ENCODE data around the gene KIF13A.
A peak's percentile ranks its signal among the peaks of the same experiment; 100 is the strongest.

Gene KIF13A

DNA sequence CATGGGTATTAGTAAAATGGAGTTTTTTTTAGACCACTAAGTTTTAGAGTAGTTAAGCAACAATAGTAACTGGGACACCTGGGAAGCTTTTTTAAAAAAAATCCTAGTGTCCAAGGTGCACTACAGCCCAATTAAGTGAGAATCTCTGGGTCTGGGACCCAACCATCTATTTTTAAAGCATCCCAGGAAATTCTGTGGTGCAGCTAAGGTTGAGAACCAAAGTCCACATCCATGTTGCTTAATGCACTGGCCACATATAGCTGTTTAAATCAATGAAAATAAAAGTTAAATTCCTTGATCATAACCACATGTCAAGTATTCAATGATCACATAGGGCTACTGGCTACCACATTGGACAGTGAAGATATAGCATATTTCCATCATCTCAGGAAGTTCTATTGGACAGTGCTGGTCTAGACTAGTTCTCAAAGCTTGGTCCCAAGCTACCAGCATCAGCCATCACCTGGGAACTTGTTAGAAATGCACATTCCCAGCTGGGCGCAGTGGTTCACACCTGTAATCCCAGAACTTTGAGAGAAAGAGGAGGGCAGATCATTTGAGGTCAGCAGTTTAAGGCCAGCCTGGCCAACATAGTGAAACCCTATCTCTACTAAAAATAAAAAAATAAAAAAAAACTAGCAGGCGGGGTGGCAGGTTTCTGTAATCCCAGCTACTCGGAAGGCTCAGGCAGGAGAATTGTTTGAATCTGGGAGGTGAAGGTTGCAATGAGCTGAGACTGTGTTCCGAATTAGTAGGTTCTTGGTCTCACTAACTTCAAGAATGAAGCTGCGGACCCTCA lies 12.7 kb downstream of the KIF13A start:
- peaks cover 0 to 21% (median 12%) of the 10 kb centered on the region in 11 experiments; a peak in 13 of 22 replicates for H3K9me3 ChIP-seq (replicated peaks in 1 of 11)
- H3K4me1 ChIP-seq, result peaks cover 12 to 29% (median 16%) of the 10 kb centered on the region in 10 experiments
- H3K27me3 ChIP-seq, result no peaks in the 10 kb centered on the region
- TF ChIP-seq Cebpa-rat (IDR thresholded peaks at IDR 0.05), result no peak
- H3K36me3 ChIP-seq, result peaks cover 0 to 40% (median 12%) of the 10 kb centered on the region in 11 experiments; a peak in 14 of 22 replicates
- peaks cover 0 to 63% (median 24%) of the 10 kb centered on the region in 11 experiments; a peak in 16 of 22 replicates for H4K20me1 ChIP-seq
- H3K4me3 ChIP-seq, result no peak overlapping the region
- no peak overlapping the region for H3K27ac ChIP-seq
- no peak overlapping the region for H3K9ac ChIP-seq
- H3K4me2 ChIP-seq, result no peak overlapping the region

DNA sequence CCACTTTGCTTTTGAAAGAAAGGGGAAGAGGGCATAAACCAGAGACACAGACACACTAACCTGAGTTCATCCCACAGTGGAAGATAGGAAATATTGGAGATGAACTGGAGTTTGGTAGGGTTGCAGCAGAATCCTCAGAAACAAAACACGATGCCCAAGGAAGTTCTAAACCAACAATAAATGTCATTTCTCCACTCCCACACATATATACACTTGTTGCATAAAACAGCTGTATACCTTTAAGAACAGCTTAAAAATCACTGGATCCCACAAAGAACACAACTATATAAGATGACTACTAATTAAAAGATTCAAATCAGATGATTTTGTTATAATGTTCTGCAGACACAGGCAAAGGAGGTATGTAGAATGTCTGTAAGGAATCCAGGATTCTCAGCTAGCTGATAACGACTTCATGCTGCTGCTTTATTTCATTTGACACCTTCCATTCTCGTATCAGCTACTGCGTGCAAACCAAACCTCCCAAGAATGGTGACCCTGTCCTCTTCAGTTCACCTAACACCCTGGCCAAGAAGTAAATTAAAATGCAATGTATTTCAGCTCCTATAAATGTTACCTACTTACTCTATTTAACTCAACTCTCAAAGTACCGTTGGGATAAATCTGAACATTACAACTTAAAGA lies 14.3 kb downstream of the KIF13A start:
- TF ChIP-seq Cebpa-rat (IDR thresholded peaks at IDR 0.05), result no peak
- peaks cover 0 to 21% (median 12%) of the 10 kb centered on the region in 11 experiments; a peak in 13 of 22 replicates for H3K9me3 ChIP-seq (replicated peaks in 1 of 11)
- H3K9ac ChIP-seq, result peak overlapping the region in 1 of 11 experiments; percentile 25; a peak in 1 of 22 replicates
- H3K4me2 ChIP-seq, result peak overlapping the region; percentile 57 to 81 (median 68)
- H3K36me3 ChIP-seq, result peaks cover 0 to 33% (median 12%) of the 10 kb centered on the region in 11 experiments; a peak in 13 of 22 replicates
- H4K20me1 ChIP-seq, result peaks cover 0 to 66% (median 33%) of the 10 kb centered on the region in 11 experiments; a peak in 17 of 22 replicates
- peaks cover 16 to 43% (median 22%) of the 10 kb centered on the region in 10 experiments for H3K4me1 ChIP-seq
- no peak overlapping the region for H3K4me3 ChIP-seq
- no peaks in the 10 kb centered on the region for H3K27me3 ChIP-seq
- peak overlapping the region in 1 of 11 experiments; percentile 20; a peak in 2 of 22 replicates for H3K27ac ChIP-seq

DNA sequence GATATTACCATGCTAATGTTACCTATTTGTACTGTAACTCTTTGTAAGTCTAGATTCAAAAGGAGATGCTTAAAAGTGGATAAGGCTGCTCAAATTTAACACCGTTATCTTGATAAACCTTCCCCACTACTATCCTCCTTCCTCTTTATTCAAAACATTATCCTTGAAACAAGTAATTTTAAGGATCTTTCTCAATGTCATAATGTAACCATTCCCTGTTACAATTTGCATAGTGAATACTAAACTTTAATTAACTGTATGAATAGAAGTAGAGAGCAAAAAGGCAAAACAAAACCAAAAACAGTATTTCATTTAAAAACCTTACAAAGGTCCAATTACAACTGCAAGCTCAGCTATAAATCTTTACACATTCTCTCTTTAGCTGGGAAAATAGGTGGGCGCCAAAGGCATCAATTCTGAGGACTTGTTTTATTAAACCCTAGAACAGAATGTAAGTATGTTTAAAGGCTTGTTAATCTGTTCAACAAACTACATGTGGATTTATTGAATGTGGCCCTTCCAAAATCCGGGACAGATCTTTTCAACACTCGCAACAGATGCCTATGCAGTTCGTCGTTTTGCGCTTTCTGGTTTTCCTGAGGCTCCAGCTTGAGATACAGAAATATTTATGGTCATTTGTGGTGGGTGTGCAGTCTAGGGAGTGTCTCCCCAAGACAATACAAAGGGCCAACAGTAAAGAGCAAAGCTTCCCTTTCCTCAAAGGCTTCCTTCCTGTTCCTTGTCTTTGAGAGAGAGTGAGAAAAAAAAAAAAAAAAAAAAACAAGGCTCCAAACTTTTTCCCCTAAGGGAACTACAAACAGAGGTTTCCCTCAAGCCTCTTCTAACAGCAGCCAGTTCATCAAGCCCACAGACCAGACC lies 15.1 kb downstream of the KIF13A start:
- Histone ChIP-seq H3K4me2 (peak overlapping the region; percentile 57 to 81 (median 68)), H3K36me3 (peaks cover 0 to 29% (median 12%) of the 10 kb centered on the region in 11 experiments; a peak in 13 of 22 replicates), H4K20me1 (peaks cover 0 to 74% (median 40%) of the 10 kb centered on the region in 11 experiments; a peak in 17 of 22 replicates), H3K4me1 (peaks cover 17 to 45% (median 27%) of the 10 kb centered on the region in 10 experiments), H3K27ac (peak overlapping the region in 3 of 11 experiments; percentile 20 to 47 (median 22); a peak in 3 of 22 replicates), H3K9me3 (replicated peaks in 1 of 11) (peaks cover 0 to 21% (median 12%) of the 10 kb centered on the region in 11 experiments; a peak in 13 of 22 replicates), H3K27me3 (no peaks in the 10 kb centered on the region), H3K4me3 (peak overlapping the region in 1 of 10 experiments; percentile 24; a peak in 1 of 20 replicates), H3K9ac (peak overlapping the region in 3 of 11 experiments; percentile 7 to 26 (median 25); a peak in 1 of 22 replicates)
- TF ChIP-seq Cebpa-rat (IDR thresholded peaks at IDR 0.05), result no peak

DNA sequence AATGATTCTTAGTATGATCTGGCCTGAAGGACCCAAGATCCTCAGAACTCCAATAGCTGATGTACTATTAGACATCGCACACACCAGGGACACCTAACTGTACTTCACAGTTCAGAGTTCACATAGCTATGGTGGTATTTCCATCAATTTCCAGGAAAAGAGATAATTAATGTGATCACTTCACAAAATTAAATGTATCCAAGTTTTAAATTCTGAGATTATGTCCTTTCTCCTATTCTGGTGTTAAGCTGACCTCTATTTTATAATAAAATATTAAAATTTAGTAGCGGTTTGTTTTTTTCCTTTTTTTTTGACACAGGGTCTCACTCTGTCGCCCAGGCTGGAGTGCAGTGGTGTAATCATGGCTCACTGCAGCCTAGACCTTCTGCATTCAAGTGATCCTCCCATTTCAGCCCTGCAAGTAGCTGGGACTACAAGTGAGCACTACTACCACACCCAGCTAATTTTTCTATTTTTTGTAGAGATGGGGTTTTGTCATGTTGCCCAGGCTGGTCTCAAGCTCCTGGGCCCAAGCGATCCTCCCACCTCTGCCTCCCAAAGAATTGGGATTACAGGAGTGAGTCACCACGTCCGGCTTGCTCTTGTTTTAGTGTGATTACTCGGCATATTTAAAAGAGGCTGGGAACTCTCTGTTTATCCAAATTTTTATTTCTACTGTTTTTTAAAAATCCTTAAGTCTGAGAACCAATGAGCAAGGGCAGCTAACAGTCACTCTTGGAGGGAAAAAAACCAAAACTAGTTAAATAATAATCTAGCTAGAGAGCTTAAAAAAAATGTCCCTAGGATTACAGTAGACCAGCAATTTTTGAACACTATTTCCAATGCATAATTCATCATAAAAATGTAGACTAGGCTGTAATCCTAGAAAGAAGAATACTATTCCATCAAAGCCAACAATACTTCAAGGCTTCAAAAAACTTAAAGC lies 16.0 kb downstream of the KIF13A start:
- Histone ChIP-seq H3K4me3 (no peak overlapping the region), H3K36me3 (peaks cover 0 to 22% (median 11%) of the 10 kb centered on the region in 11 experiments; a peak in 13 of 22 replicates), H3K9me3 (replicated peaks in 1 of 11) (peaks cover 0 to 17% (median 11%) of the 10 kb centered on the region in 11 experiments; a peak in 13 of 22 replicates), H3K4me2 (peak overlapping the region in 6 of 11 experiments; percentile 13 to 81 (median 70); a peak in 8 of 22 replicates), H3K9ac (no peak overlapping the region), H3K4me1 (peaks cover 17 to 45% (median 27%) of the 10 kb centered on the region in 10 experiments), H3K27me3 (no peaks in the 10 kb centered on the region), H3K27ac (no peak overlapping the region), H4K20me1 (peaks cover 0 to 77% (median 43%) of the 10 kb centered on the region in 11 experiments; a peak in 17 of 22 replicates)
- no peak for TF ChIP-seq Cebpa-rat (IDR thresholded peaks at IDR 0.05)

DNA sequence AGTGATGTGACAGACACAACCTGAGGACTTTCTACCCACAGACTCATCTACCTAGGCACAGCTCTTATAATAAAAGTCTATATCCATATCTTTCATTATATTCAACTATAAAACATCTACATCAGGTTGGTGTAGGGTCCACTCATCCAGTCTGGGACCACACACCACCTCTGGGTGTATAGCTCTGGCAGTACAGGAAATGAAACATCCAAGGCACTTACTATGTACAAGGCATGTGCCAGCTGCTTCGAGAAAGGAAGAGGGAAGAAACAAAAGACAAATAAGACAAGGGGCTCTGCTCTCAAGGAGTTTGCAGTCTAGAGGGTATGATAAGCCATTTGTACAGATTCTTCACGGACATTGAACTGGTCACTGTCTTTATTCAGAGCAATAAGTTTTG lies 18.6 kb downstream of the KIF13A start:
- Histone ChIP-seq H3K4me2 (peak overlapping the region in 4 of 11 experiments; percentile 6 to 19 (median 9); a peak in 2 of 22 replicates), H4K20me1 (peaks cover 0 to 64% (median 43%) of the 10 kb centered on the region in 11 experiments; a peak in 17 of 22 replicates), H3K9me3 (replicated peaks in 1 of 11) (peaks cover 0 to under 1% (median 0%) of the 10 kb centered on the region in 11 experiments; a peak in 2 of 22 replicates), H3K9ac (no peak overlapping the region), H3K36me3 (peaks cover 0 to 2% (median 0%) of the 10 kb centered on the region in 11 experiments; a peak in 1 of 22 replicates), H3K4me3 (no peak overlapping the region), H3K4me1 (peaks cover 24 to 52% (median 30%) of the 10 kb centered on the region in 10 experiments), H3K27me3 (no peaks in the 10 kb centered on the region), H3K27ac (no peak overlapping the region)
- no peak for TF ChIP-seq Cebpa-rat (IDR thresholded peaks at IDR 0.05)

DNA sequence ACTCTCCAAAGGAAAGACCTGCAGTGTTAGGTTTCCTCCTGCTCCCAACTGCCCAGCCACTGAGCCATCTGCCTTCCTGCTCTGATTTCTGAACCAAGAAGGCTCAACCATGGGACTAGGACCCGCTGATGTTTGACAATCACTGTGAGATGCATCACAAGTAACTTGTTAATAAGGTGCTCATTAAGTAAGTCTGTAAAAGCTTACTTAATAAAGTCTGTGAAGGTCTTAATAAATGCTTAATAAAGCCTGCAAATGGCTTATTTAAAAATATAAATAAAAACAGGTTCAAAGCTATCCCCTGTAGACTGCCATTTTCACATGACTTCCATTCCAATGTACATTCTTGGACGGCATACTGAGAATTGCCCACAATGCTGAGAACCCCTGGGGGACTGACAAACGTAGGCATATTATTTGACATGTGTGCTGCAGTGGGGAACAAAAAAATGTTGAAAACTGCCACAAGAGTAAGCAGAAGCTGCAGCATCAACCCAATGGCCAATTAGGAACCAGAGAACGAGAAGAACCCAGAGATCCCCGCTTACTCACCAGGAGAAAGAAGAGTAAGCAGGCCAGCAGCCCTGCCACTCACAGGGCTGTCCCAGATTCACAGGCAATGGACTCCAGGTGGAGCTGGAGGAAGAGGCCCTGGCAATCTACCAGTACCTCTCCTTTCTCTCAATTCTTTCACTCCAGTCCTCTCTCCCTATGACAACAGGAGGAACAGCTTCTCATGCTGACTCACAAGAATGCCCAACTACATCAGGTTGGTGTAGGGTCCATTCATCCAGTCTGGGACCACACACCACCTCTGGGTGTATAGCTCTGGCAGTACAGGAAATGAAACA lies 19.5 kb downstream of the KIF13A start:
- peaks cover 0 to 10% (median 0%) of the 10 kb centered on the region in 11 experiments; a peak in 3 of 22 replicates for H3K36me3 ChIP-seq
- peak overlapping the region in 9 of 11 experiments; percentile 6 to 19 (median 12); a peak in 8 of 22 replicates for H3K4me2 ChIP-seq
- no peak overlapping the region for H3K27ac ChIP-seq
- TF ChIP-seq Cebpa-rat (IDR thresholded peaks at IDR 0.05), result no peak
- H3K9me3 ChIP-seq (replicated peaks in 1 of 11), result peaks cover 0 to 10% (median 0%) of the 10 kb centered on the region in 11 experiments; a peak in 6 of 22 replicates
- H3K9ac ChIP-seq, result no peak overlapping the region
- H3K27me3 ChIP-seq, result no peaks in the 10 kb centered on the region
- peaks cover 0 to 64% (median 34%) of the 10 kb centered on the region in 11 experiments; a peak in 15 of 22 replicates for H4K20me1 ChIP-seq
- peaks cover 19 to 47% (median 24%) of the 10 kb centered on the region in 10 experiments for H3K4me1 ChIP-seq
- no peak overlapping the region for H3K4me3 ChIP-seq
